Muscle layer of duodenum (tissue), 2 donors: ENCODE results near the gene THAP3.
A peak's percentile ranks its signal among the peaks of the same experiment; 100 is the strongest.

Source experiments
- H3K27ac ChIP-seq: one replicate; pipeline ENCODE4 v1.7.0; 2013; ENCODE audit warnings: mild to moderate bottlenecking, low read length
- H3K27me3 ChIP-seq: one replicate; pipeline ENCODE4 v1.7.0; 2013; ENCODE audit warnings: low read depth, mild to moderate bottlenecking, control low read depth, low read length
- H3K36me3 ChIP-seq, 2 donors: one replicate each; pipeline ENCODE4 v1.7.0; 2013; ENCODE audit warnings: low read length in 2 of 2, control low read depth in 1 of 2, mild to moderate bottlenecking in 1 of 2; ENCODE audit not compliant: insufficient read depth in 2 of 2, control insufficient read depth in 1 of 2
- H3K4me1 ChIP-seq, 2 donors: one replicate each; pipeline ENCODE4 v1.7.0; 2013; ENCODE audit warnings: low read length in 2 of 2, mild to moderate bottlenecking in 2 of 2, control low read depth in 1 of 2, moderate library complexity in 1 of 2; ENCODE audit not compliant: insufficient read depth in 2 of 2, control insufficient read depth in 1 of 2
- H3K4me3 ChIP-seq, 2 donors: one replicate each; pipeline ENCODE4 v1.7.0; 2013; ENCODE audit warnings: low read length in 2 of 2, low read depth in 1 of 2, mild to moderate bottlenecking in 1 of 2
- H3K9me3 ChIP-seq, 2 donors: one replicate each; pipeline ENCODE4 v1.7.0; 2013; ENCODE audit warnings: low read length in 2 of 2, control low read depth in 1 of 2, mild to moderate bottlenecking in 1 of 2; ENCODE audit not compliant: control insufficient read depth in 1 of 2
- donor health status: healthy.

Gene THAP3

GRCh38 chr1:6601049-6601922 lies 23.4 kb upstream of the THAP3 start:
- Histone ChIP-seq H3K9me3 (no peaks in the 10 kb centered on the region), H3K27ac (peak overlapping the region; percentile 88), H3K27me3 (no peaks in the 10 kb centered on the region), H3K4me1 (peaks cover 21 to 57% of the 10 kb centered on the region in 2 donors), H3K4me3 (peak overlapping the region; percentile 86 to 99), H3K36me3 (peaks cover 14 to 53% of the 10 kb centered on the region in 2 donors)

- Histone ChIP-seq H3K4me1 (peaks cover 14 to 49% of the 10 kb centered on the region in 2 donors), H3K9me3 (no peaks in the 10 kb centered on the region), H3K27ac (peak overlapping the region; percentile 88), H3K27me3 (no peaks in the 10 kb centered on the region), H3K36me3 (peaks cover 9 to 48% of the 10 kb centered on the region in 2 donors), H3K4me3 (peak overlapping the region; percentile 86 to 99)
These were observed 22.6 kb upstream of the THAP3 start for GRCh38 chr1:6601923-6602668.

- Histone ChIP-seq H3K36me3 (peaks cover 2 to 41% of the 10 kb centered on the region in 2 donors), H3K9me3 (no peaks in the 10 kb centered on the region), H3K27ac (peak within 1 kb of the TSS; percentile 99), H3K27me3 (no peaks in the 10 kb centered on the region), H3K4me1 (peaks cover 11 to 42% of the 10 kb centered on the region in 2 donors), H3K4me3 (peak within 1 kb of the TSS; percentile 86 to 99)
These were observed 21.9 kb upstream of the THAP3 start, which contains the start of gene KLHL21 for GRCh38 chr1:6602669-6603237. Gene KLHL21 (minus strand): TSS chr1:6602869. CDS start chr1:6602817, 52 bp downstream.

- peak overlapping the region; percentile 99 for H3K27ac ChIP-seq
- peaks cover 11 to 38% of the 10 kb centered on the region in 2 donors for H3K4me1 ChIP-seq
- H3K27me3 ChIP-seq: no peaks in the 10 kb centered on the region
- H3K36me3 ChIP-seq: peaks cover 0 to 36% of the 10 kb centered on the region in 2 donors
- no peaks in the 10 kb centered on the region for H3K9me3 ChIP-seq
- H3K4me3 ChIP-seq: peak overlapping the region; percentile 67 to 99
These were observed 21.3 kb upstream of the THAP3 start for GRCh38 chr1:6603238-6603914.

- Histone ChIP-seq H3K27ac (peak overlapping the region; percentile 99), H3K4me3 (peak overlapping the region; percentile 67 to 99), H3K4me1 (peaks cover 11 to 31% of the 10 kb centered on the region in 2 donors), H3K9me3 (no peaks in the 10 kb centered on the region), H3K36me3 (peaks cover 0 to 32% of the 10 kb centered on the region in 2 donors), H3K27me3 (no peaks in the 10 kb centered on the region)
These were observed 20.6 kb upstream of the THAP3 start for GRCh38 chr1:6603915-6604558.

- no peaks in the 10 kb centered on the region for H3K27me3 ChIP-seq
- H3K4me3 ChIP-seq: peak overlapping the region; percentile 81 to 82
- peaks cover 4 to 25% of the 10 kb centered on the region in 2 donors for H3K4me1 ChIP-seq
- peak overlapping the region; percentile 91 for H3K27ac ChIP-seq
- H3K9me3 ChIP-seq: no peaks in the 10 kb centered on the region
- H3K36me3 ChIP-seq: peaks cover 0 to 3% of the 10 kb centered on the region in 2 donors
These were observed 11.9 kb upstream of the THAP3 start for GRCh38 chr1:6612641-6613360.

GRCh38 chr1:6613361-6614018 lies 11.2 kb upstream of the THAP3 start, which contains the start of gene PHF13:
Gene PHF13 (plus strand): TSS chr1:6613731. CDS start chr1:6614067, 336 bp downstream.
- H3K27me3 ChIP-seq: no peaks in the 10 kb centered on the region

GRCh38 chr1:6614019-6614928 lies 10.4 kb upstream of the THAP3 start:
- Histone ChIP-seq H3K36me3 (peaks cover 0 to 3% of the 10 kb centered on the region in 2 donors), H3K27ac (no peak overlapping the region), H3K9me3 (no peaks in the 10 kb centered on the region), H3K4me3 (peak overlapping the region; percentile 37 to 87), H3K4me1 (peaks cover 4 to 25% of the 10 kb centered on the region in 2 donors), H3K27me3 (no peaks in the 10 kb centered on the region)

More at GRCh38 chr1:6613361-6614018, 11.2 kb upstream of the THAP3 start, which contains the start of gene PHF13:
- Histone ChIP-seq H3K36me3 (peaks cover 0 to 3% of the 10 kb centered on the region in 2 donors), H3K4me1 (peaks cover 4 to 25% of the 10 kb centered on the region in 2 donors), H3K27ac (peak within 1 kb of the TSS; percentile 91), H3K9me3 (no peaks in the 10 kb centered on the region), H3K4me3 (peak within 1 kb of the TSS; percentile 81 to 87)
